Posterior vena cava (tissue), 2 donors: ENCODE measurements around the gene EXT2. TPM values are rescaled to one million over a fixed set of nuclear protein-coding genes. Genes with fewer than 3 reads are reported as not detected.

ENCODE experiments used
- DNase-seq: peaks from one replicate; pipeline ENCODE4 v3.0.0-alpha.2; 2020; ENCODE audit warnings: low spot score
- intact Hi-C, 2 donors: fragments of 100-400 bp; cut with DNase I; formaldehyde crosslinking; loops; one replicate each; pipeline versions ENCODE4 v1.14.1 to v1.14.2; 2022 to 2023
- total RNA-seq, 2 donors: library from RNA; stranded (reverse); fragmentation: NEBNext Ultra II Directional; extraction: Animal tissue kit (Norgen Biotek cat#: 25700); gene quantifications; one replicate each; pipeline ENCODE4 v1.2.1, GENCODE V29; 2021
- donor health status: DM: yes; HTN: yes; CAD: no.
- donor health status: DM: yes; HTN: yes; CAD: no.

The EXT2 gene
- total RNA-seq, 2 donors from 2014 or later: 60.1 to 62.8 TPM

DNA sequence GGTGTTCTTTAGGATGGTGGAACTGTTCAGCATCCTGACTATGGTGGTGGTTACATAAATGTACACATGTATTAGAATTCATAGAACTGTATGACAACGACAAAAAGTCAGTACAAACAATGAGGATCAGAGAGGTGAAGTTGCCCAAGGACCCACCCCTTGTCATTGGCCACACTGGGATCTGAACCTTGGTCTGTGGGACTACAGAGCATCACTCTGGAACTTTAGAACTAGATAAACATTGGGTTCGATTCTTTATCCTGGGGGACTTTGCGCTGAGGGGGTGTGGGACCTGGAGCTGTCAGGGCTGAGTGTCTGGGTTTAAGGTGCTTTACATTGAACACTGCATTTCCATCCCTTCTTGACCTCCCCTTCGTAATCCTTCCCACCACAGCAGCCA is 12.8 kb upstream of the EXT2 start:
- no peak for DNase-seq
- intact Hi-C loops: no loop called here

DNA sequence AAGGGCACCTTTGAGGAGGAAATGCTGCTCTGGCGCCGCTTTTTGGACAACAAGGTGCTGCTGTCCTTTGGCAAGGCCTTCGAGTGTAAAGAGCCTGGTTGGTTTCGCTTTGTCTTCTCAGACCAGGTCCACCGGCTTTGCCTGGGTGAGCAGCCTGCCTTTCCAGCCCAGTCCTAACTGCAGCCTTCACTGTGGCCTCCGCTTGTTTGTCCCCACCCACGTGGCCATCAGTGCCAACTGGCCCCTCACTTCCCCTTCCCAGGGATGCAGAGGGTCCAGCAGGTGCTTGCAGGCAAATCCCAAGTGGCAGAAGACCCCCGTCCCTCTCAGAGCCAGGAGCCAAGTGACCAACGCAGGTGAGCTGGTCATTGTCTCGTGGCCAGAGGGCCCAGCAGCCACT is 12.0 kb upstream of the EXT2 start:
- DNase-seq: no peak
- intact Hi-C loops: no loop called here

GRCh38 chr11:44083906-44084305 is 11.6 kb upstream of the EXT2 start:
- intact Hi-C loops: no loop called here
- DNase-seq: no peak

DNA sequence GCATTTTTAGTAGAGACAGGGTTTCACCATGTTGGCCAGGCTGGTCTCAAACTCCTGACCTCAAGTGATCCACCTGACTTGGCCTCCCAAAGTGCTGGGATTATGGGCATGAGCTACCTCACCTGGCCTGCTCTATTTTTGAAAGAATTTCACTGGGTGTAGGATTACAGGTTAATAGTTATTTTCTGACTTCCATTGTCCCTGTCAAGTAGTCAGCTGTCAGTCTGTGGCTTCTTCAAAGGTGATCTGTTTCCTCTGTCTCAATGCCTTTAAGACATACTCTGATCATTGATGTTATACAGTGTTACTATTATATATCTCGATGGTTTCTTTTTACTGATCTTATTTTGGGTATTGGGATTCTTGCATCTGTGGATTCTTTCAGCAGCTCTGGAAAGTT is 10.1 kb upstream of the EXT2 start:
- DNase-seq: no peak
- intact Hi-C loops: no loop called here

DNA sequence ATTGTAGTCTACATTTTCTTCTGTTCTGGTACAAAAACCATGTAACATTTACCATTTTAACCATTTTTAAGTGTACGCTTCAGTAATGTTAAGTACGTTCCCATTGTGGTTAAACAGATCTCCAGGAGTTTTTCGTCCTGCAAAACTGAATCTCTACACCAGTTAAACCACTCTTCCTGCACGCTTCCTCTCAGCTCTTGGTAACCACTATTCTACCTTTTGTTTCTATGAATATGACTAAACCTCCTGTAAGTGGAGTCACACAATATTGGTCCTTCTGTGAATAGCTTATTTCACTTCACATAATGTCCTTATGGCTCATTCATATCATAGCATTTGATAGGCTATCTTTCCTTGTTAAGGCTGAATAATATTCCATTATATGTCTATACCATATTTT is 7.1 kb upstream of the EXT2 start:
- no peak for DNase-seq
- intact Hi-C loops: no loop called here

DNA sequence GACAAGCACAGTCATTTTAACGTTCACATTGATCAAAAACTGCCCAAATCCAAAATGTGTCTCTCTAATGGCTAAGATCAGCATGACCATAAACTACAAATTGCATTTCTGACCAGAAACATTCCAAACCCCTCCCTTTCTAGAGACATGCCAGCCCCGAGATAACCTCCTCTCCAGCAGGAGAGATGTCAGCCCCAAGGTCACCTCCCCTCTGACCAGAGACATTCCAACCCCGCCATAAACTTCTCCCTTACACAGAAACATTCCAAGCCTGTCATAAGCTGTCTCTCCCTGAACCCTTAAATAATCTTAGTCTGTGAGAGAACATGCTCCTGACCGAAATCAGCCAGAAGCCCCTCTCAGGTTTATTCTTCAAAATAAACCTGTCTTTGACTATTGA is 6.6 kb upstream of the EXT2 start:
- intact Hi-C loops: no loop called here
- no peak for DNase-seq

DNA sequence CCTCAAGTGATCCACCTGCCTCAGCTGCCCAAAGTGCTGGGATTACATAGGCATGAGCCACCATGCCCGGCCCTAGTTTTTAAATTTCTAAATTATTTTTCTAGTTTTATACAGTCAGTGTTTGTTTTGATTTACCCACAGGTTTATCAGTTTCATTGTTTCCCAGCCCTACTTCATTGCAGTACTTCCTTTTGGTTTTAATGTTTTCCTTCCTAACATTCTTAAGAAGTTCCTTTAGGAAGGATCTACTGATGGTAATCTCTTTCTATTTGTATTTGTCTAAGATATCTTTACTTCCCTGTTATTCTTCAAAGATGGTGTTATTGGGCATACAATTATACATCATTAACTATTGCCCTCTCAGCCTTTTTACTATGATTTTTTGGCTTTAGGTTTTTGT is 4.9 kb upstream of the EXT2 start:
- DNase-seq: no peak
- intact Hi-C loops: loop anchor here in 1 of 2 donors (10.0 kb wide), 1 partner anchor 454 kb away; no protein-coding TSS in a partner anchor

DNA sequence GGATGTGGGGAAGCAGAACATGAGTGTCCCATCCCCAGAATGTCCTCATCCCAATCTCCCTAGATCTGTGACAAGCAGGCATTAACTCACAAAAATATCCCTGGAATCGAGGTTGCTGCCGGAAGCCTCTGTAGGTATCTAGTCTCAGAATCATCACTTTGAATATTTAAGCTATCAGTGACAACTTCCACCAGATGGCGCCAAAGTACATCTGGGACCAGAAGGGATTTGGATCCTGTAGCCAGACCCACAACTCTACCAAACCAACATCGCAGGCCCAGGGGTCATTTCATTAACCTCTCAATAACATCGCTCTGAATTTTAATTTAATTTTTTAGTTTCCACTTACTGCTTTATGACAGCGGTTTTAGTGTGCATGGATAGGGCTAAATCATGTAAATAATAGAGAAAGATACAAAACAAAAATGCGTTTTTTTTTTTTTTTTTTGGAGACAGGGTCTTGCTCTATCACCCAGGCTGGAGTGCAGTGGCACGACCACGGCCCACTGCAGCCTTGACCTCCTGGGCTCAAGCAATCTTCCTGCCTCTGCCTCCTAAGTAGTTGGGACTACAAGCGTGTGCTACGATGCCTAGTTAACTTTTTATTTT is 1.1 kb upstream of the EXT2 start:
- intact Hi-C loops: loop anchor here in 1 of 2 donors (10.0 kb wide), 1 partner anchor 450 kb away; no protein-coding TSS in a partner anchor
- DNase-seq: no peak

DNA sequence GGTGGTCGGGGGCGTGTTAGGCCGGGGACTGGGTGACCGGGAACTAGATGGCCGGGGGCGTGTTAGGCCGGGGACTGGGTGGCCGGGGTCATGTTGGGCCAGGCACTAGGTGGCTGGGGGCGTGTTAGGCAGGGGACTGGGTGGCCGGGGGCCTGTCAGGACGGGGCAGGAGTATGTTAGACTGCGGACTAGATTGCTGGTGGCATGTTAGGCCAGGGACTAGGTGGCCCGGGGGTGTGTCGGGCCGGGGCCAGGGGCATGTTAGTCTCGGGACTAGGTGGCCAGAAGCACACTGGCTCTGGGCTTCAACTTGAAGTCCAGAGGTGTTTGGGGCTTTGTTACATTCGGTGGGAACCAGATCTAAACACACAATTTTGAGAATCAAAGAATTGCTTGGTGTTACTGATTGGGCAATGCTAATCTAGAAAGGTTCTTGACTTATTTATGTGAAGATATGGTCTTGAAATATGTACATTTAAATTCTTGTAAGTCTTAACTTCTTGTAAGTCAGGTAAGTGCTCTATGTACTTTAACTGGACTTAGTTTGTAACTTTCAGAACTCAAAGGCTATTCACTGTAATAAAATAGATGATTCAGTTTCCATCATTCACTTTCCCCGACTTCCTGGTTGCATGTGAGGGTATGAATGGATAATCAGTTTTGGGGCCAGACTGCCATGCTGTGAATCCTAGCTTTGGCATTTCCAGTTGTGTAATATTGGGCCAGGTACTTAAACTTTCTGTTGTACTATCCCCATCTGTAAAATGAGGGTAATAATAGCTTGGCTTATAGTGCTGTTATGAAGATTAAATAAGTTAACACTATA is 1.1 kb downstream of the EXT2 start:
- DNase-seq: no peak
- intact Hi-C loops: loop anchor here in 1 of 2 donors (10.0 kb wide), 1 partner anchor 448 kb away; no protein-coding TSS in a partner anchor

- DNase-seq: no peak
- intact Hi-C loops: loop anchor here in 1 of 2 donors (10.0 kb wide), 1 partner anchor 447 kb away; no protein-coding TSS in a partner anchor
Observed at GRCh38 chr11:44097821-44098220, 2.3 kb downstream of the EXT2 start.

DNA sequence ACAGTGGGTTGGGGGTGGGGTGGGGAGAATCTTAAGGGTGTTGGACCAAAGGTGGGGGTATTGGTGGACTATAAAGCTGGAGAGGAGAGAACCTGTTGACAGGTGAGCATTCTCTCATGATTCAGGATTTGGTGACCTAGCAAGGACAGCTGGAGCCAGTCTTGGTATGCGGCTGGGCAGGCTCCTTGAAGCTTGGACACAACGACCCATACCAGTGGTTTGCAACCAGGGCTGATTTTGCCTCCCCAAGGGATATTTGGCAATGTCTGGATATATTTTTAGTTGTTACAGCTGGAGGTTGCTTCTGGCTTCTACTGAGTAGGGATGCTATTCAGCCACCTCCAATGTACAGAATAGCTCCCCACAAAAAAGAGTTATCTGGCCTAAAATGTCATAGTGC is 5.6 kb downstream of the EXT2 start:
- no peak for DNase-seq
- intact Hi-C loops: no loop called here

DNA sequence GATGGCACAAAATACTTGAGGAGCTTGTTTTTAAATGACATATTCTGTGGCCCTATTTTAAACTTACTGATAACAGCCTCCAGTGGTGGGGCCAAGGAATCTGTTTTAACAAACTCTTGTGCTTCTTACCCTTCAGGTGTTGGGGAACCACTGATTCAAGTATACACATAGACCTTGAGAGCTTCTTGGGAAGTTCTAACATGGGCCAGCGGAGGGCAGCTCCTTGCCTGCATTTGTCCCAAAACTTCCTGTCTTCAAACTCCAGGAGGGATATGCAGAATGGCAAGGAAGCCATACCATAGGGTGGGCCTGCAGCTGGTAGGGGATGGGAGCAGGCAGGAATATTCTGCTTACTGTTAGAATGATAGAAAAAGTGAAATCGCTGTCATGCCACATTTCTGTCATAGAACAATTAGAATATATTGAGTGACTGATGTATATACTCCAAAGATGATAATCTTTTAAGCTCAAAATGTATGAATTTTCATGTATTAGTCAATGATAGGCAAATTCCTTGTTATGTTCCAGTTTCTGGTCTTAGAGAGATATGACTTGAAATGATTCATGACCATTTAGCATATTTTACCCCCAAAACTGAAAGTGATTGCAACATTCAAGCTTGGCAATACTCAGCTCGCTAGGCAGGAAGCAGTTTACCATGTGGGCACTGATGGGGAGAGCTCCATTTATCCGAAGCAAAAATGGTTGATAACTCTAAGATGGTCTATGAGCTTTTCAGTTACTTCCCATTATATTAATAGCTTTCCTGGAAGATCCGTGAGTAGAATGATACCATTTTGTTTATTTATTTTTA is 9.2 kb downstream of the EXT2 start:
- intact Hi-C loops: loop anchor here in 1 of 2 donors (1.0 kb wide), 1 partner anchor 14 kb away; no protein-coding TSS in a partner anchor
- no peak for DNase-seq

DNA sequence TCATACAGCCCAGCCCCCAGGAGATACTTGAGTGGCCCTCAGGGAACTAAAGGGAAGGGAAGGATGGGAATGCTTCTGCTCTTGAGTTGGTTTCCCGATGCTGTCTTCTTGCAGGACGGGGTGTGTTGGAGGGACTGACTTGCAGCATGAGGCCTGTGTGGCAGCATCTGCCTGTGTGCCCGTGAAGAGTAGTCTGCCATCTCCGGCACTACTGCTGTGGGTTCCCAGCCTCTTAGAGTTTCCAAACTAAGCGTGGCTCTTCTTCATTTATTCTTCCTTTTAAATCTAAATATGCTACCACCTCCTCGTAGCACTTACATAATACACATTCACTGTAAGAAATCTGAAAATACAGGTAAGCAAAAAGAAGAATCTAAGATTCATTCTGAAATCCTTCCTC is 12.8 kb downstream of the EXT2 start:
- intact Hi-C loops: no loop called here
- no peak for DNase-seq

DNA sequence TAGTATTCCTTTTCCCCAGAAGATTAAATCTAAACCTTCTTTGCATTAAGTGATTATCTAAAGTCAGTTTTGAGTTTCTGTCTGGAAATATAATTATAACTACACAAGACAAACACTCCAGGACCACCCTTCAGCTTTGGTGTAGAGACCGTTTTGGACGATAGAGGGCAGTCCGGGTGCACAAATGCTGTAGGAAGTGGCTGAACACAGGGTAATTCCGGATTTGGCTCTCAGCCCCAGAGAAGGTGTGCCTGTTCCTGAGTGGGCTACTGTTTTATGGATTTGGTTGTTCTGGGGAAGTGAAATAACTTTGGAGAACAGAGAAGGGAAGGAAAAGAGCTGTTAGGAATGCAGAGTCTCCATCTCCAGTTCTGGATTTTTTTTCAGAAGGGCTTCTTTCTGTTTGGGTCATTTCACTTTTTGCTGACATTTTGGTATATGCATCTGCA is 14.8 kb downstream of the EXT2 start:
- intact Hi-C loops: loop anchor here (10.0 kb wide), 2 partner anchors 65 to 425 kb away; no protein-coding TSS in a partner anchor
- DNase-seq: no peak

DNA sequence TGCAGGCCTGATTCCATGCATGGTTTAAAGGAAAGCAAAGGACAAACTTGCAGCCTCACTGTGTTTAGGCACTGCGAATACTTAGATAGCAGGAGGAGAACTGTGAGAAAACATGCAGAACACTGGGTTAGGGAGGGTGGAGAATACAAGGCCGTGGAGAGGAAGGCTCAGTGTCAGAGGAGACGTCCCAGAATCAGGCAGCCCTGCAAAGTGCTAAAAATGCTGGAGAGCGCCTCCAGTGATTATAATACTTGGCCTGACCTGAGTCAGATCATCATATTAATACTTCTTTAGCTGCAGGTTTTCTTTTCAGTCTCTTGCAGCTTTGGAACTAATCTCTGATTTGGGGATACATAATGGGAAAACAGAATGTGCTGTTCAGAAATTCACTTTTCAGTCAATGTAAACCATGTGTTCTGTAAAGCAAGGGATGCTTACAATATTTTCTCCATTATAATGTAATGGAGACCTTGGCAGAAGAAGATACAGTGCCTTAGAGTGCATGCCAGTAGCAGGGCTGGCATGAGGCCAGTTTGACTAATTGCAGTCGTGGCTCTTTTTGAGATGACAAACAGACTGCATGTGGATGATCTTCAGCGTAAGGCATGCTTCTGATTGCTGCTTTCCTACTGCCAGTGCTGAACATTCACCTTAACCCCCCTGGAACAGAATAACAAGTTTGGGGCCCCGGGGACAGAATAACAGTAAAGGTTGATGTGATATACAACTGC is 16.8 kb downstream of the EXT2 start:
- intact Hi-C loops: loop anchor here (10.0 kb wide), 2 partner anchors 63 to 423 kb away; no protein-coding TSS in a partner anchor
- no peak for DNase-seq

GRCh38 chr11:44113018-44113417 is 17.5 kb downstream of the EXT2 start:
- no peak for DNase-seq
- intact Hi-C loops: loop anchor here (10.0 kb wide), 2 partner anchors 62 to 422 kb away; no protein-coding TSS in a partner anchor

DNA sequence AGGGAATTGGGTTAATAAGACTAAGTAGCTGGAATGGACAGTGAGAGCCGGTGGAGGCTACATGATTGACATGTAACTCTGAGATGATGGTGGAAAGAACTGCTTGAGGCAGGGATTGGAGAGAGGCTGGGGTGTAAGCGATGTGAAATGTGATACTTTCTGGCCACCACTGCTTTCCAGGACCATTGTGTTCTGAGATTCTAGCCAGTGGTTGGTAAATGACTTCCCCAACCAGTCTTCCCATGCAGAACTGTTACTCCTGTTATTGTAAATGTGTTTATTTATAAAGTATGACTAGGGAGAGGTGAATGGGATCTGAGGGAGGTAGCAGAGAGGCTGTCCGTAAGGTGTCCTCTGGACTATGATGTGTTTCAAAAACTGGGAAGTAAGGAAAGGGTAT is 18.1 kb downstream of the EXT2 start:
- intact Hi-C loops: loop anchor here (10.0 kb wide), 2 partner anchors 61 to 421 kb away; no protein-coding TSS in a partner anchor
- no peak for DNase-seq

DNA sequence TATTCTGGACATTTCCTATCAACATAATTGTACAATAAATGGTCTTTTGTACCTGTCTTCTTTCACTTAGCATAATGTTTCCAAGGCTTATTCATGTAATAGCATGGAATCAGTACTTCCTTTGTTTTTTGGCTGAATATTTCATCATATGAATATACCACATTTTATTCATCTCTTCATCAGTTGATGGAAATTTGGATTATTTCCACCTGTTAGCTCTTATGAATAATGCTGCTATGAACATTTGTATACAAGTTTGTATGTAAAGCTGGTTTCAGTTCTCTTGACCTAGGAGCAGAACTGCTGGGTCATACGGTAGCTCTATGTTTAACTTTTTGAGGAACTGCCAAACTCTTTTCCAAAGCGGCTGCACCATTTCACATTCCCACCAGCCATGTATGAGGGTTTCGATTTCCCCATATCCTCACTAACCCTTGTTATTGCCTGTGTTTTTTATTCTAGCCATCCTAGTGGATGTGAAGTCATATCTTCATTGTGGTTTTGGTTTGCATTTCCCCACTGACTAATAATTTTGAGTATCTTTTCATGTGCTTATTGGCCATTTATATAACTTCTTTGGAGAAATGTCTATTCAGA is 20.9 kb downstream of the EXT2 start:
- intact Hi-C loops: loop anchor here (10.0 kb wide), 2 partner anchors 58 to 418 kb away; no protein-coding TSS in a partner anchor
- no peak for DNase-seq
